Activated CD4-positive, alpha-beta T cell treated with anti-CD3 and anti-CD28 coated beads, Interleukin-2, Interleukin-4, amounts not matched to agents 100 ng/mL and 50 ng/mL, durations not matched to agents 16 hours and 8 hours (primary cell): ENCODE measurements around the gene FGF22.
"Not testable (repeated sequence)": the region's sequence is repeated elsewhere in the genome, so short reads cannot be mapped to it uniquely, and the experiment has no call there.

ENCODE experiments used
- DNase-seq: peaks from one replicate; pipeline ENCODE4 v3.0.0-alpha.2; 2020; ENCODE audit warnings: low spot score

FGF22 gene

DNA sequence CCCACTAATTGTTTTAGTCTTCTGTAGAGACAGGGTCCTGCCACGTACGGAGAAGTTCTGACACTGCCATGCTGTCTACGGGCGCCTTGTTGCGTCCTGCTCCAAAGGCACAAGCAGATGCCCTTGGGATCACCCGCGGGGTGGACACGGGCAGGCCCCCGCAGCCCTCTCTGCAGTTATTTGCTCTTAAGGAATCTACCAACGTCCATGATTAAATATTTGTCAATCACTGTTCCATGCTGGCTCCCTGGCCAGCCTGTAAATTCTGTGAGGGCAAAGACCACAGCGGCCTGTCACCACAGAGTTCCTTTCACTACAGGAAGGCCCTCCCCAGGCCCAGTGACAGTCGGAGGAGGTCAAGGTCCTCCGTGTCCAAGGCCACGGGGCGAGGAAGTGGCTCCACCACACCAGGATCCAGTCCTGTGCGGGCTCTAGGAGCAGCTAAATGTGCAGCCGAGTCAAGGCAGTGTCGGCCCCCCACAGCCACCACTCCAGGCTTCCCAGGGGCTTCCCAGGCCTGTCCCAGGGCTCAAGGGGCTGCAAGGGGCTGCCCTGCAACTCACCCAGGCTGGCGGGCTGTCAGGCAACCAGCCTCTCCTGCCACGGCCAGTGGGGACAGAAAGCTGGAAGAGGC lies 21.2 kb downstream of the FGF22 start:
- DNase-seq: no peak

DNA sequence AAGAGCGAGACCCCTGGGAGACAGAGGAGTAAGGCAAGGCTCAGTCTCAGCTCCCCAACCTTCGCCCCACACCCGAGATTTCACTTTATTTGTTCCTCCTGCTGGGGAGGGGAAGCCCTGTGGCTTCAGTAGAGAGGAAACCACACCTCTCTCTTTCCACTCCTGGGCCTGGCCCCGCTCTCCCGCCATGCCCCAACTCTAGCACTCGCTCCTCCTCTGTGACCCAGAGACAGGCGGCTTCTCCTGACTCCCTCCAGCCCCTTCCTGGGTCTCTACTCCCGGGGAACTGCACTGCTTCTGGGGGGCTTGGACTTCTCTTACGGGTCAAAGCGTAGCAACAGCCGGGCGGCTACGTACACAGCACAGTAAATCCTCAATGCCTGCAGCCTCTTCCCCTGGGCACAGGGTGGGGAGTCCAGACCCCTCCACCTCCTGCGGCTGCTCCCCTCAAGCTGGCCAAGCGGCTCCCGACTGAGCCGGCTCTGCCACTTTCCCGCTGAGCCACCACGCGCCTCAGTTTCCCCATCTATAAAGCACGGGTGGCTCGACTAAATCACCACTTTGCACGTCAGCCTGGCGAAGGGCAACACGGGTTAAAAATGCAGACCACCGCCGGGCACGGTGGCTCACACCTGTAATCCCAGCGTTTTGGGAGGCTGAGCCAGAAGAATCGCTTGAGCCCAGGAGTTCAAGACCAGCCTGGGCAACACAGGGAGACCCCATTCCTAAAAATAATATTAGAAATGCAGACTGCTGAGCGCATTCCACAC lies 21.9 kb downstream of the FGF22 start:
- DNase-seq: peak; percentile 78

DNA sequence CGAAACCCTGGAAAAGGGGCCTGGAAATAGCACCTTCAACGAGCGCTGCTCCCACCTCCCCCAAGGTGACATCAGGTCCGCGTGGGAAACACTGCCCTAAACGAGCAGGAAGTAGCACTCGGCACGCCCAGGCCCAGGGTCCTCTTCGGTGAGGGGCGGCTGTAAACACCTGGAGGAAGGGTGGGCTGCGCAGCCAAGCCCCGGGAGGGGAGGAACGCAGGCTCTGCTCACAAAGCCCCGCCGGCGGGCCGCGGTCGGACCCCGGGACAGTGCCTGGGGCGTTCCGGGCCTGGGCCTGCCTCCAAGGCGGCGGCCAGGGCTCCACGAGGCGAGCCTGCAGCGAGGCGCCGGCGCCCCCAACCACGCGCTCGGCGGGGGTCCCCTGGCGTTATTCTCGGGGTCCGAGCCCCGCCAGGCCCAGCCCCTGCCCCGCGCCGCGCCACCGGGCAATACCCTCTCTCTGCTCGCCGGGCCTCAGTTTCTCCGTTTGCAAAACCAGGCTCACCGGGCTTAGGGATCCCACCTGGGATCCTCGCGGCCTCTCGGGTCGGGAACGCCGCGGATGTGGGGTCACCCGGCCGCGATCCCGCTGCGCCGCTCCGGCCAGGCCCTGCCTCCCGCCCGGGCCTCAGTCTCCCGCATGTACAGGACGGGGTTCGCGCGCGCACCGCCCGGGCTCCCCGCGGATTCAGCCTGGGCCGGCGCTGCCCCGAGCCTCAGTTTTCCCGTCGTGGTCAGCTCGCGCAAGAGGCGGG lies 22.7 kb downstream of the FGF22 start:
- DNase-seq: peak; percentile 66

DNA sequence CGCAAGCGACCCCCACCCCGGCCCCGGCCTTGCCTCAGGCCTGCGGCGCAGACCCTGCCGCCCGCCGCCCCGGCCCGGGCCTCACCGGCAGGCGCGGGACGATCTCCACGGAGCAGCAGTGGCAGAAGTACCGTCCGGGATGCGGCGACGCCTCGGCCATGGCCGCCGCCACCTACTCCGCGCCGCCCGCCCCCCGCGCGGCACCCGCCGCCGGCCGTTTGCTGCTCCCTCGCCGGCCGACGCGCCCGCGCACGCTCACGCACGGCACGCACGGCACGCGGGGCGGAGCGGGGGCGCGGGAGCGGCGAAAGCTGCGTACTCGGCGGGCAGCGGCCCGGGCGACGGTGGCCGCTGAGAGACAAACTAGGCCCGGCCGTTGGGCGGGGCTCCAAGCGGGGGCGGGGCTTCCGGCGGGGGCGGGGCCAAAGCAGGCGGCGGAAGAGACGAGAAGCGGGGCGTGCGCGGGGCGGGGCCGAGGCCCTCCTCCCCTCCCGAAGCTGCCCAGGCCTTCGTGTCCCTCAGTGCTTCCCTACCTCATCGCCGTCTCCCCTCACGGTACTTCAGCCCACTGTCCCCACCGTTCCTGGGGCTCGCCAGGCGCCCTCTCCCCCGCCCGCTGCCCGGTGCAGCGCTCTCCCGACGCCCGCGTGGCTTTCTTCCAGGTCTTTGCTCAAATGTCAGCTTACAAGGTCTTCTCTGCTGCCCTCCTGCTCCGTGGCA lies 23.4 kb downstream of the FGF22 start, which contains the start of gene RNF126:
Gene RNF126, minus strand, starts transcription at position 253 of the 720 bp plus-strand sequence. Its CDS starts 93 bp downstream, at position 160.
- peak; percentile 94 for DNase-seq

DNA sequence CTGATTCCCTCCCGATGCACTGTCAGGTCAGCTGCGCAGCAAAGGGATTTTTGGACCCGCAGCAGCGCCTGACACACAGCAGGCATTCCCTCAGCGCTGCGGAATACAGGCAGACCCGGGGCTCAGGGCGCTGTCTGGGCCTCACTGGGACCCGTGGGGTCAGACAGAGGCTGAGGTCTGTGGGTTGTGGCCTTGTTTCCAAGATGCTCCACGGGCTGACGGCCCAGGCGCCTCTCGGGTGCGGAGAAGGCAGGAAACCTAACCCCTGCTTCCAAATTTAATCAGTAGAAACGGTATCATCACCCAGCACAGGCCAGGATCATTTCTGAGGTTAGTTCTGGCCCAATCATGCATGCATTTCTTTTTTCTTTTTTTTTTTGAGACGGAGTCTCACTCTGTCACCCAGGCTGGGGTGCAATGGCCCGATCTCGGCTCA lies 24.0 kb downstream of the FGF22 start:
- DNase-seq: no peak

DNA sequence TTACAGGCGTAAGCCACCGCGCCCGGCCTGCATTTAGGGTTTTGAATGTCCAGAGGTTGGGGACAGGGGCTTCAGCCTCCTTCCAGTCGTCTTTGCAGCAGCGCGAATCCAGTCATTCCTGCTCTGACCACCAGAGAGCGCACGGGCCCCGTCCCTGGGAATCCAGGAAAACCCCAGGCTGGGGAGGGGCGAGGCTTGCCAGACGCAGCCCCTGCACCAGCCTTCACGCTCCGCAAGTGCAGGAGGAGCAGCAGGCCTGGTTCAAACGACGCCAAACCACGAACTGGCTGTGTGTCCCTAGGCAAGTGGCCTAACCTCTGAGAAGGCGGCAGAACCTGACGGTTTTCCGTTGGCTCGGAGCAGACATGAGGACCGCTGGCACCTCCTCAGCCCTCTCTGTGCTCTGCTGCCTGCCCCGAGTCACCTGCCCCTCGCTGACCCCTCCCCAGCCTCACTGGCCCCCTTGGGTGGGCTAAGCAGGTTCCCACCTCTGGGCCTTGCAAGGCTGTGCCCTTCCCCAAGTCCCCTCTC lies 25.3 kb downstream of the FGF22 start:
- DNase-seq: peak; percentile 79

DNA sequence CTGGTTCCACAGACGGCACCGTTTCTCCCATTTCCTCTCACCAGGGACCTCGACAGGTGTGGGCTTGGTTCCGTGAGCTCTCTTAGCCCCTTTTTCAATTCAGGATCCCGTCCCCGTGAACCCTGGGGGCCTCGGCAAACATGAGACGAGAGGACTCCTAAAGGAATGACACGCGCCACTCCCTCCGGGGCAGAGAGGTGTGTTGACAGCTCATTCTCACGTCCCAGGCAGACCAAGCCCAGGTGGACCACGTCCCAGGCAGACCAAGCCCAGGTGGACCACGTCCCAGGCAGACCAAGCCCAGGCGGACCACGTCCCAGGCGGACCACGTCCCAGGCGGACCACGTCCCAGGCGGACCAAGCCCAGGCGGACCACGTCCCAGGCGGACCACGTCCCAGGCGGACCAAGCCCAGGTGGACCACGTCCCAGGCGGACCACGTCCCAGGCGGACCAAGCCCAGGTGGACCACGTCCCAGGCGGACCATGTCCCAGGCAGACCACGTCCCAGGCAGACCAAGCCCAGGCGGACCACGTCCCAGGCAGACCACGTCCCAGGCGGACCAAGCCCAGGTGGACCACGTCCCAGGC lies 27.4 kb downstream of the FGF22 start:
- not testable (repeated sequence) for DNase-seq

DNA sequence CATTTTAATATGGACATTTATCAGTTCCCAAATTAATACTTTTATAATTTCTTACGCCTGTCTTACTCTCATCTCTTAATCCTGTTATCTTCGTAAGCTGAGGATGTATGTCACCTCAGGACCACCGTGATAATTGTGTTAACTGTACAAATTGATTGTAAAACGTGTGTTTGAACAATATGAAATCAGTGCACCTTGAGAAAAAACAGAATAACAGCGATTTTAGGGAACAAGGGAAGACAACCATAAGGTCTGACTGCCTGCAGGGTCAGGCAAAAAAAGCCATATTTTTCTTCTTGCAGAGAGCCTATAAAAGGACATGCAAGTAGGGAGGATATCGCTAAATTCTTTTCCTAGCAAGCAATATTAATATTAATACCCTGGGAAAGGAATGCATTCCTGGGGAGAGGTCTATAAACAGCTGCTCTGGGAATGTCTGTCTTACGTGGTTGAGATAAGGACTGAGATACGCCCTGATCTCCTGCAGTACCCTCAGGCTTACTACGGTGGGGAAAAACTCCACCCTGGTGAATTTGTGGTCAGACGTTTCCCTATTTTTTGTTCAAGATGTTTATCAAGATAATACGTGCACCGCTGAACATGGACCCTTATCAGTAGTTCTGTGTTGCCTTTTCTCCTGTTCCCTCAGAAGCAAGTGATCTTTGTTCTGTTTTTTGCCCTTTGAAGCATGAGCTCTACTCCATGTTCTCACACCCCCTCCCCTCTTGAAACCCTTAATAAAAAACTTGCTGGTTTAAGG lies 29.2 kb downstream of the FGF22 start:
- not testable (repeated sequence) for DNase-seq

DNA sequence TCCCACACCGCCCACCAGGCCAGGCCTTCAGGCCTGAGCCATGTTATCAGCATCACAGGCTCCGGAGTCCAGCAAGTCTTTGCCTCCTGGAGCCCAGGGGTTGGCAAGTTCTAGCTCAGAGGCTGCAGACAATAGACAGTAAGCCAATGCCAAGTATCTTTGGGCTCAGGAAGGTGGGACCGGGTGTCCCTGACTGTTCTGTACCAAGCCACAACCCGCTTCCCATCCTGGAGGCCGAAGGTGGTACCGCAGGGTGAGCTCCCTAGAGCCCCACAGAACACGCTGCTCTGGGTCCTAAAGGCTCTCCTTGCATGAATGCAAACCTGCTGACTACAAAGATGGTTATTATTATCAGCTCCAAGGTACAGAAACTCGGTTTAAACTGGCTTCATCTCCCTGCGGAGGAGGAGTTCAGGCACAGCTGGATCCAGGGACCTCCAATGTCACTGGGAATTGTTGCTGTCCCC lies 31.0 kb downstream of the FGF22 start:
- DNase-seq: no peak

DNA sequence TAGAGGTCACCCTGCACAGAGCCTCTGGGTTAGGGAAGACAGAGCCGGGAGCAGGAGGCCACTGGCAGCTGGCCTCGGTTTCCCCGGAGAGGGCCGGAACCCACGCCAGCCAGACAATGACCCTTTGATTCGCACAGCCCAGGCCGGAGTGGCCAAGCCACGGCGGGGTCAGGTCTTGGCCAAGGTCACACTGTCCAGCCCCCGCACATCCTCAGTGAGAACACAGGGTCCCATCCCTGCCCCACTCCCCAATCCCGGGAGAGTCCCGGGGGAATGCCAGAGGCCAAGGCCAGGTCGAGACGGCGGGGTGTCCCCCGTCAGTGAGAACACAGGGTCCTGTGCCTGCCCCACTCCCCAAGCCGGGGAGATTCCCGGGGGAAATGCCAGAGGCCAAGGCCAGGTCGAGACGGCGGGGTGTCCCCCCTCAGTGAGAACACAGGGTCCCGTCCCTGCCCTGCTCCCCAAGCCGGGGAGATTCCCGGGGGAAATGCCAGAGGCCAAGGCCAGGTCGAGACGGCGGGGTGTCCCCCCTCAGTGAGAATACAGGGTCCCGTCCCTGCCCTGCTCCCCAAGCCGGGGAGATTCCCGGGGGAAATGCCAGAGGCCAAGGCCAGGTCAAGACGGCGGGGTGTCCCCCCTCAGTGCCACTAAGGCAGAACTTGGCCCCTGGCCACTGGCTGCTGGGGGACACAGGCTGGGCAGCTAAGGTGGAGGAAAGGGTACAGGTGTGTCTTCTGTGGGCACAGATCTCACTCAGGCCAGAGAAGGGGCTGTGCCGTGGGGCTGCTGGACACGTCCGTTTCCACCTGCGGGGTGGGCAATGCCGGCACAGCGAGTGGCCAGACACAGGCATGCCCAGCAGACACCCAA lies 34.8 kb downstream of the FGF22 start:
- DNase-seq: no peak

DNA sequence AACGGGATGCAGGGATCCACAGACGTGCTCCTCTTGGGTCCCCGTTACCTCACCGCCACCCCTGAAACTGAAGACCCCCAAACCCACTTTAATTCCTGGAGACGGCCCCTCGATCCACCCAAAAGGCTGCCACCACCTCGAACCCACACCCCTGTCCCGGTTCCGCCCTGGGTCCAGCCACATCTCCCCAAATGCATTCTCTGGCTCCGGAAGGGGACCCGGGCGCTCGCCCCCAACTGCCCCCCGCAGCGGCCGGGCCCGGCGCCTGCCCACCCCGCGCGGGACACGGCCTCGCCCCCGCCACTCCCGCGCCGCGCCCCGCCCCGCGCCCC lies 36.3 kb downstream of the FGF22 start:
- DNase-seq: no peak

DNA sequence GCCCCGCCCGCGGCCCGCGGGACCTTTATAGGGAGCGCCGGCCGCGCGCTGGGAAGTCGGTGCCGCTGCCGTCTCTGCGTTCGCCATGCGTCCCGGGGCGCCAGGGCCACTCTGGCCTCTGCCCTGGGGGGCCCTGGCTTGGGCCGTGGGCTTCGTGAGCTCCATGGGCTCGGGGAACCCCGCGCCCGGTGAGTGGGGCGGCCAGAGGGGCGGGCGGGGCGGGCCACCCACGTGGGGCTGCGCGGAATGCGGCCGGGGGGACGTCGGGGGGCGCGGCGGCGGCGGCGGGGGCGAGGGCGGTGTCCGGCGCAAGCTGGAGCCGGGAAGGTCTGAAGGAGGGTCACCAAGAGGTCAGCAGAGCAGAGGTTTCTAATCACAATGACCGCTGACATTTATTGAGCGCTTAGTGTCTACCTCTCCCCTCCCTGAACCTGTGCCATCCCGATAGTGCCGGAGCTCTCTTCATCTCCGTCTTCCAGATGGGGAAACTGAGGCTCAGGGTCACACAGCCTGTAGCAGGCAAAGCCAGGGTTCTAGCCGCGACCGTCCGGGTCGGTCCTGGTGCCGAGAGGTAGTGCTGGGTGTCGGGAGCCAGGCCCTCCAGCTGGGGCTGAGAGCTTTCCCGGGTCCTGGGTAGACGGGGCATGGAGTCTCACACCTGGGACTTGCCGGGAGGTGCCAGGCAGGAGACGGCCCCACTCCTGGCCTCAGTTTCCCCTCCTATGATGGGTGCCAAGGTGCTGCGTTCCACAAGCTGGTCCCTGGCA lies 36.8 kb downstream of the FGF22 start, which contains the start of gene FSTL3:
Gene FSTL3, plus strand, starts transcription at position 54 of the 767 bp plus-strand sequence. Its CDS starts 32 bp downstream, at position 86.
- no peak for DNase-seq

DNA sequence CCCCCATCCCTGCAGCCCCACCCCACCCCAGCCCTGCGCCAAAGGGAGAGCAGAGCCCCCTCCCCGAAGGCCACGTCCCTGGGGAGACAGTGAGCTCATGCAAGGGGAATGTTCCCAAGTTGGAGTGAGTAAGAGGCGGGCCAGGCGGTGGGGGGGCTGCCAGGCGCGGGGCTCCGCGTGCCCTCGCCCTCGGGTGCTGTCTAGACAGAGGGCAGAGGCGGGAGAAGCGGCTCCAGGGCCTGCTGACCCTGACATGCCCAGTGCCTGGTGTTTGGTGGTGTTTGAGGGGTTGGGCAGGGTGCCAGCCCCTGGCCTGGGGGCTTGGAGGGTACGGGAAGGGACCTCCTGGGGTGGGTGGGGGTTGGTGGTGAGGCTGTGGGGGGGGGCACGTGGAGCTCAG lies 37.5 kb downstream of the FGF22 start:
- DNase-seq: no peak

DNA sequence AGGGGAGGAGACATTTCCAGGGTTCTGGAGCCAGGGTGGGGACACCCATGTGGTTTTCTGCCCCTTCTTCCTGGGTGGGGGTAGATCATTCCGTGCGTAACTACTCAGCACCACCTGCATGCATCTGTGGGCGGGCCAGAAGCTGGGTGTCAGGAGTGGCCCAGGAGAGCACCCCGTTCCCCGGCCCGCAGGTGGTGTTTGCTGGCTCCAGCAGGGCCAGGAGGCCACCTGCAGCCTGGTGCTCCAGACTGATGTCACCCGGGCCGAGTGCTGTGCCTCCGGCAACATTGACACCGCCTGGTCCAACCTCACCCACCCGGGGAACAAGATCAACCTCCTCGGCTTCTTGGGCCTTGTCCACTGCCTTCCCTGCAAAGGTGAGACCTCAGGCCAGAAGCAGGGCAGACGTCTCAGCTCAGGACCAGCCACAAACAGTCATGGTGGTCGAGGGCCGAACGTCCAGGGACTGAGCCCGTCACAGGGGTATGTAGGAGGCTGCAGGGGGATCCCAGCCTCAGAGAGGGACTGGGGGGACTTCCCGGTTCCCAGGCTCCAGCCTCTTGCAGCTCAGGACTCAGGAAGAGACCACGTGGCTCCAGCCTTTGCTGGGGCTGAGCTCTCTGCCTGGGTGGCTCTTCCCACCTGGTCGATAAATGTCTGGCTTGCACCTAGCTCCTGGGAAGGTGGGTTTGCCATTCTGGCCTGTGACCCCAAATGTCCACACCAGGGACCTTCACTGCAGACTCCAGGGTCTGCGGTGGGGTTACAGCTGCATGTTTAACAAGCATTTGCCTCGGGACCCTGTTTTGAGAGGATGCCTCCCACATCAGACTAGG lies 38.1 kb downstream of the FGF22 start:
- DNase-seq: no peak

DNA sequence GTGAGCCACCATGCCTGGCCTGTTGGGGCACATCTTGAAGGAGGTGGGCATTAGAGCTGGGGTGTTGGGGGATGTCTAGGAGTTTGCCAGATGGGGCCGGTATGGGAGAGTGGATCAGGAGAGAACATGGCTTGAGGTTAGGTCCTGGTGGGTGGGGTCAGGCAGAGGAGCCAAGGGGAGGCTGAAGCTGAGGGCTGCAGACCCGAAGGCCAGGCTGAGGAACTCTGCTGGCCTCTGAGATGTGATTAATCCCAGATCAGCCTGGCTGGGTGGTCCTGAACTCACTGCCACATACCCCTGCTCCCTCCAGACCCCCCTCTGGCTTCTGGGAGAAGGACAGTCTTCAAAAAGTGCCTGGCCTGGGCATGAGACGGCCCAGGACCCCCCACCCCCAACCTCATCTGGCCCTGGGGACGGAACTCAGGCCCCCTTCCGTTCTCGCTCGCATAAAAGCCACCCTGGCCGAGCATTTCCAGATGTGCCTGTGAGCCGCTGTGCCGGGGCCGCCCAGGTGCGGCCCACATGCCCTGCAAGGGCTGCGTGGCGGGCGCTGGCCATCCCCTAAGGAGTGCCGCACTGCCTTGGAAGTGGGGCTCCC lies 39.2 kb downstream of the FGF22 start:
- DNase-seq: no peak

DNA sequence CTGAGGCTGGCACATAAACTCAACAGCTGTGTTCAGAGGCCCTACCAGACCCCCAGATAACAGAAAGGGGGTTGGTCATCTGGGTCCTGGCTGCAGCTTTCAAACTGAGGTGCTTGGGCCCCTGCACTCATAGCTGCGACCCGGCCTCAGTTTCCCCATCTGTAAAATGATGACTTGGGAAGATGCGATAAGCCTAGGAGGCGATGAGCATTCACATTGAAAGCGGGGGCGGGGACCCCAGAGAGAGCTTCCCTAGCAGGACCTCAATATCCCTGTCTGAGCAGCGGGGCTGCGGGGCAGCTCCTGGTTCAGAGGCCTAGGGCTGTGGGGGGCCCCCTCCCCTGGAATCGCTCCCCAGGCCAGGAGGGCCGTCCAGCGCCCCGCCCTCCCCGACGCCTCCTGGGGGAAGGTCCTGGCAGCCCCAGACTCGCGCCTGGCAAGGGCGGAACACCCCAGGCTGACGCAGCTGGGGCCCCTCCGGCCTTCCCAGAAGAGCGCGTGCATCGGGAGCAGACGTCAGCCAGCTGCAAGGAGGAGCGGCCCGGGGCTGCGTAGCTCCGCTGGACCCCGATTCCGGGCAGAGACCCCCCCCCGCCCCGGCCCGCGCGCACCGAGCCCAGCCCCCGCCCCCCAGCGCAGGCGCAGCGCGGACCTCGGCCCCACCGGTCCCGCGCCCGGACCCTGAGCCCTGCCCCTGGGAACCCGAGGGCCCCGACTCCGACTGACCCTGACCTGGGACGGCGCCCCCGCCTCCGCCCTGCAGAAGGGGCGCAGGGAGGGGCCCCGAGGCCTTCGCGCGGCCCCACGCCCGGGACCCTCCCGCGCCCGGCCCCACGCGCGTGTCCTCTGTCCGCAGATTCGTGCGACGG lies 40.0 kb downstream of the FGF22 start:
- DNase-seq: peak; percentile 30
